Measurements from ENCODE around the gene F2R. TPM values are rescaled to one million over a fixed set of nuclear protein-coding genes. Genes with fewer than 3 reads are reported as not detected.

Gene F2R
- total RNA-seq, 1 experiment from 2014 or later: 6.3 TPM

DNA sequence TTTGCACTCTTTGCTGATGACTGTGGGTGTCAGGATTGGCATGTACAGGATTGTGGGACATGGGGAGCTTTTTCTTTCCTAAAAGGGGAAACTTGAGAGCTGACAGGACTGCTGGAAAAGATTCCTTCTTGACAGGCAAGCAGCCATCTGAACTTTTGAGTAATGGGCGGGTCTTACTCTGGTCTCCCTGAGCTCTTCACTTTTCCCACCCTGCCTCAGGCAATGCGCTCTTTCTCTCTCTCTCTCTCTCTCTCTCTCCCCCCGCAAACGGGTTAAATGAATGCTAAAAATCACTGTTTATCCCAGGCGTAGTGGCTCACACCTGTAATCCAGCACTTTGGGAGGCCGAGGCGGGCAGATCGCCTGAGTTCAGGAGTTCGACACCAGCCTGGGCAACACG is 65.8 kb downstream of the F2R start:
- peaks cover 19% of the 10 kb centered on the region for H3K4me1 ChIP-seq
- intact Hi-C loops (cut with micrococcal nuclease; ENCODE audit: unreplicated experiment): no loop called here
- Mint-ChIP-seq H3K27ac (ENCODE audit: unreplicated experiment) (no peak overlapping the region), H3K4me1 (ENCODE audit: low read depth, unreplicated experiment) (peaks cover 10% of the 10 kb centered on the region), H3K36me3 (ENCODE audit: insufficient read depth, unreplicated experiment) (peaks cover 6% of the 10 kb centered on the region), H3K4me3 (ENCODE audit: unreplicated experiment) (no peak overlapping the region), H3K9me3 (ENCODE audit: unreplicated experiment) (peaks cover 8% of the 10 kb centered on the region), H3K27me3 (ENCODE audit: insufficient read depth, unreplicated experiment) (no peaks in the 10 kb centered on the region)
- BruUV-seq (replicated peaks): no TSS peak
- H3K36me3 ChIP-seq (ENCODE audit: control insufficient read depth, insufficient read depth, low read length): no peaks in the 10 kb centered on the region
- no peak overlapping the region for H3K4me3 ChIP-seq (ENCODE audit: low read depth, low read length)
- peaks cover 8% of the 10 kb centered on the region; the same call in 1 of the 2 replicates for H3K9me3 ChIP-seq
- TF ChIP-seq, protein P1, sequence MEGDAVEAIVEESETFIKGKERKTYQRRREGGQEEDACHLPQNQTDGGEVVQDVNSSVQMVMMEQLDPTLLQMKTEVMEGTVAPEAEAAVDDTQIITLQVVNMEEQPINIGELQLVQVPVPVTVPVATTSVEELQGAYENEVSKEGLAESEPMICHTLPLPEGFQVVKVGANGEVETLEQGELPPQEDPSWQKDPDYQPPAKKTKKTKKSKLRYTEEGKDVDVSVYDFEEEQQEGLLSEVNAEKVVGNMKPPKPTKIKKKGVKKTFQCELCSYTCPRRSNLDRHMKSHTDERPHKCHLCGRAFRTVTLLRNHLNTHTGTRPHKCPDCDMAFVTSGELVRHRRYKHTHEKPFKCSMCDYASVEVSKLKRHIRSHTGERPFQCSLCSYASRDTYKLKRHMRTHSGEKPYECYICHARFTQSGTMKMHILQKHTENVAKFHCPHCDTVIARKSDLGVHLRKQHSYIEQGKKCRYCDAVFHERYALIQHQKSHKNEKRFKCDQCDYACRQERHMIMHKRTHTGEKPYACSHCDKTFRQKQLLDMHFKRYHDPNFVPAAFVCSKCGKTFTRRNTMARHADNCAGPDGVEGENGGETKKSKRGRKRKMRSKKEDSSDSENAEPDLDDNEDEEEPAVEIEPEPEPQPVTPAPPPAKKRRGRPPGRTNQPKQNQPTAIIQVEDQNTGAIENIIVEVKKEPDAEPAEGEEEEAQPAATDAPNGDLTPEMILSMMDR (IDR thresholded peaks at IDR 0.05; ENCODE audit: insufficient read depth in 1 of 2, low read depth in 1 of 2, low read length in 1 of 2, severe bottlenecking in 1 of 2, unreplicated experiment in 1 of 2): no peak
- ChIA-PET POLR2A (no interaction called here), CTCF (no interaction called here)
- no peak for DNase-seq
- H3K27me3 ChIP-seq (replicated peaks; ENCODE audit: control insufficient read depth, insufficient read depth, low read length): no peaks in the 10 kb centered on the region

DNA sequence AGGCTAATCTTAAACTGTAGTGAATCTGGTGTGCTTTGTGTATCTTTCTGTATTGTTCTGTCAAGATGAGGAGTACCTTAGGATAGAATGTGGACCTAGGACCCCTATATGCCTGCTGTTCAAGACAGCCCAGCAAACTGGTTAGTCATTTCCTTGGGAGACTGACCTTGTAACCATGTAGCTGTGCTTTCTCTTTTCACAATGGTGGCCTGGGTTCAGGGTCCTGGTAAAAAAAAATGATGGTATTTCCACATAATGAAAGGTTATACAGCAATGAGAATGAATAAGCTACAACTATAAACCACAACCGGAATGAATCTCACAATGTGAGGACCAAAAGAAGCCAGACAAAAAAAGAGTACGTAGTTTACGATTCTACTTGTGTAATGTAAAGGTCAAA is 66.5 kb downstream of the F2R start:
- no peaks in the 10 kb centered on the region for H3K27me3 Mint-ChIP-seq (ENCODE audit: insufficient read depth, unreplicated experiment)
- peaks cover 15% of the 10 kb centered on the region for H3K4me1 Mint-ChIP-seq (ENCODE audit: low read depth, unreplicated experiment)
- H3K4me1 ChIP-seq: peaks cover 25% of the 10 kb centered on the region
- intact Hi-C loops (cut with micrococcal nuclease; ENCODE audit: unreplicated experiment): no loop called here
- no peak overlapping the region for H3K27ac Mint-ChIP-seq (ENCODE audit: unreplicated experiment)
- BruUV-seq (replicated peaks): no TSS peak
- CTCF ChIA-PET: no interaction called here
- H3K36me3 ChIP-seq (ENCODE audit: control insufficient read depth, insufficient read depth, low read length): no peaks in the 10 kb centered on the region
- H3K4me3 ChIP-seq (ENCODE audit: low read depth, low read length): no peak overlapping the region
- no peak overlapping the region for H3K4me3 Mint-ChIP-seq (ENCODE audit: unreplicated experiment)
- TF ChIP-seq, protein P1 (IDR thresholded peaks at IDR 0.05; ENCODE audit: insufficient read depth in 1 of 2, low read depth in 1 of 2, low read length in 1 of 2, severe bottlenecking in 1 of 2, unreplicated experiment in 1 of 2): no peak
- H3K9me3 ChIP-seq: peaks cover 8% of the 10 kb centered on the region; the same call in 1 of the 2 replicates
- POLR2A ChIA-PET: no interaction called here
- peaks cover 8% of the 10 kb centered on the region for H3K9me3 Mint-ChIP-seq (ENCODE audit: unreplicated experiment)
- DNase-seq: no peak
- H3K36me3 Mint-ChIP-seq (ENCODE audit: insufficient read depth, unreplicated experiment): peaks cover 6% of the 10 kb centered on the region
- H3K27me3 ChIP-seq (replicated peaks; ENCODE audit: control insufficient read depth, insufficient read depth, low read length): no peaks in the 10 kb centered on the region

Other genes starting within 250 kb of the F2R start
- gene F2RL2, start 92.7 kb upstream of the F2R start, total RNA-seq (2022): not detected in 2 replicates
- 50.0 and 51.8 TPM in 2 replicates for gene F2RL1, start 102.9 kb downstream of the F2R start, total RNA-seq (2022)
- 0.66 TPM in 1 of 2 replicates, not detected in the other for gene S100Z, start 133.9 kb downstream of the F2R start, total RNA-seq (2022)
- gene CRHBP, start 236.9 kb downstream of the F2R start, total RNA-seq (2022): not detected in 2 replicates